SW 1271 (cell line): Measurements from ENCODE around the gene PAQR7.

Experiments used
- DNase-seq, 2 experiments: peaks; one replicate each; lab custom pipeline; 2025; lab: John Stamatoyannopoulos, UW

Gene PAQR7

DNA sequence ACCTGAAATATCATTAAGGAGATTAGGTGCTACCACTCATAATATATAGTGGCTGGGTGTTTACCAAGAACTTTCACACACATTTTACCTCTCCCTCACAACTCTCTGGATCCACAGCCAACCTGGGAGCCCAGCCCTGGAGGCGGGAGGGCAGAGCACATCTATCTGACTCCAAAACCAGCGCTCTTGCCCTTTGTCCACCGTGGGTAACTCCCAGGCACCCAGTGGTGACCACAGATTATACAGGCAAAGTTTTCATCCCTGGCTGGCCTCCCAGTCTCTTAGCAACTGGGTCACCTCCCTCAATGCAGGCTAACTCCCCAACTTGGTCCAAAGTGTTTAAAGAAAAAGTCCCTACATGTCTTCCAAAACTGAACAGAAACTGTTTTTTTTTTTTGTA lies 2.4 kb downstream of the PAQR7 start:
- DNase-seq: no peak

DNA sequence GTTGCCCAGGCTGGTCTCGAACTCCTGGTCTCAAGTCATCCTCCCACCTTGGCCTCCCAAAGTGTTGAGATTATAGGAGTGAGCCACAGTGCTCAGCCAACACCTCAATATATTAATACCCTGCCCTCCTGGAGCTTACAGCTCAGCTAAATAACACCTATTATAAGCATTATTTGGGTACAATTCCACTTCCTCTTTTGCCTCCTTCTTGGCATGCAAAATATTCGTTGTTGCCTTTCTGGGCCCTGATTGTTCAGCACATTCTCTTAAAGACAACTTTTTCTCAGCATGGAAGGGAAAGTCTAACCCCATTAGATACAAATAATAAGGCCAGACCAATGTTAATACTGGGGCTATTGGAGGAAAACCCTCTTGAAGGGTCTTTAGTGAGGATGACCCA lies 2.8 kb downstream of the PAQR7 start:
- no peak for DNase-seq

DNA sequence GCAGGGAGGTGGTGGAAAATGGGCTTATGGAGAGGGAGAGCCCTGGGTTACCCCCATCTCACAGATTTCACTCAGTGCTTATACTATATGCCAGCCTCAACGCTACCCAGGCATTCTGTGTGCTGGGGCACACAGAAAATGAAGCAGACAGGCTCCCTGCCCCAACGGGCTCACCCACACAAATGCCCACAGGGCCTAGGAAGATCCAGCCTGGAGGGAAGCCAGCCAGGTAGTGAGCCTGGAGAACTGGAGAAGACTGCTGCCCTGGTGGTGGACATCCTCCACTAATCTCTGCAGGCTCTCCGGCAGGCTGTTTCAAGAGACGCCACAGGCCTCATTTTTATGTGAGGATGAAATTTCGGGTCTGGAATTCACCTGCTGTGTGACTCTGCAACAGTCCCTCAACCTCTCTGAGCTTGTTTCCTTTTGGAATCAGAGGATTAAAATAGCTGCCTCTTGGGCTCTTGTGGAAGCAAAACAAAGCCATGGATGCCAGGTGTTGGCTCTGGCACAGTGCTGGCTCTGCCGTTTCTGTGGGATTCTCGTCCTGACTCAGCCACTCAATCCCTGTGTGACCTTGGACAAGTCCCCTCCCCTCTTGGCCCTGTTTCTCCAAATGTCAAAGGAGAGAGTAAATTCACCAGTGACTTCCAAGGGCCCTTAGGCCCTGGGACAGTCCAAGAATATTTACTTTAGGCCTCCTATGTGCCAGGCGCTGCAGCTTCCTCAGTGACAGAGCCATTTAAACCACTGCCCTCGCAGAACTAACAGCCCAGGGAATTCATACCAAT lies 3.6 kb downstream of the PAQR7 start:
- no peak for DNase-seq

DNA sequence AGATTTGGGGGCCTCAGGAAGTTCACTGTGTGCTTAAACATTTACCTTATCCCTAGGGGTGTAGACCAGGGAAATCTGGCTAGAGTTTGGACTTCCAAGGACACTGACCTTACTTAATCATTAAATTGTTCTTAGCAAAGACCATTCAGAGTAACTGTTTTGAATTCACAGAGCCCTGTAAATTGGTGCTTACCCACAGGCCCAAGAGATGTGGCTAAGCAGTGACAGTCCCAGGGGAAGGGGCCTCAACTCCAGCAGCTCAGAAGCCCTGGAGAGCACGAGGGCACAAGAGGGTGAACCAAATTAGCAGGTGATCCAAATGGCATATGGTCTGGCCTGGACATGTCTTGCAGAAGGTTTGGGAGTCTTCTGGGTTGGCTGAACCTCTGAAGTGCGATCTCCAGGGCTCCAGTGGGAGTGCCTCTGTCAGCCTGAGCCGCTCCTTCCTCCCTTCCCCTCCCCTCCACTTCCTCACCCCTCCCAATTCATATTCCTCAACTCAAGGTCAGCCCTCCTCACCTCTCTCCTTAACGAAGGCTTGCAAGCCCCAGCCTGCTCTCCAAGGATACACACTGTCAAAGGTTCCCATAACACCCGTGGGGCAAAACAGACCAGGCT lies 4.3 kb downstream of the PAQR7 start:
- no peak for DNase-seq

DNA sequence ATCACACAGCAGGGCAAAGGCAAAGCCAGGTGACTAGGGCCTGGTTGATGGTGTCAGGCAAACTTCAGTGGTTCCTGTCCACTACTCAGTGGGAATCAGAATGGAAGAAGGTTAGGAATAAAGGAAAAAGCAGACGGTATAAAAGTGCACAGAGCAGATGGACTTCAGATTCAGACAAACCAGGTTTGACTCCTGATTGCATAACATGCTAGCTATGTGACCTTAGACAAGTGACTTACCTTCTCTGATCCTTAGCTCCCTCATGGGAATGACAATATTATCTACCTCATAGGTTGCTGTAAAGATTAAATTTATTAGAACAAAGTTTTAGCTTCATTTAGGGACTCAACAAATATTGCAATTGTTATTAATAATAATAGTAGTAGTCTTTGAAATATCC lies 4.9 kb downstream of the PAQR7 start:
- DNase-seq: no peak

DNA sequence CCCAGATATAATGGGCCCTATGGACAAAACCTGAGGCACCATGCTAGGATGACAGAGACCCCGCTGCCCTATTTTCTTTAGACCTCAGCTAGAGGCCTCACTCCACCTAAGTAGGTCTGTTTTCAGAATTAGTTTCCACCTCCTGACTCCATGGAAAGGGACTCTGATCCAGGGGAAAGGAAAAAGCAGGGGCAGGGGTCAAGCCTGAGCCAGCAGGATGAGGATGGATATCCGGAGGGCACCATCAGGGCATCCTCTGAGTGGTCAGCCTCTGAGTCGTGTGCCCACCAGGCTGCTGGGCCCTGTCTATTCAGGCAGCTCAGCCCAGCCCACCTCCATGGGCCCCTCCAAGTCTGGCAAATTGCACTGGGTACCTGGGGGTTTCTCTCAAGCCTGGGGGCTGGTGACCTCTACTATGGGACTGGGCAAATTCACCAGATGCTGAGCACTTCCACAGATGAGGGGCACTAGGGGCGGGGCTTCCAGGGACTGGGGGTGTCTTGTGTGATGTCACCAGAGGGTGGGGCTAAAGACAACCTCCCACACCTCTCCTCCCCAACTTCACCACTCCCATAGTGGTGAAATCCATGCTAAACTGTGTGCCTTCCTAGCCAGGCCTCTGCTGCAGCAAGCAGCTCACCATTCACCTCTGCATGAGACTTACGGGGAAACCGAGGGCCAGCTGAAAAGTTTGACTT lies 5.5 kb downstream of the PAQR7 start:
- DNase-seq: no peak

DNA sequence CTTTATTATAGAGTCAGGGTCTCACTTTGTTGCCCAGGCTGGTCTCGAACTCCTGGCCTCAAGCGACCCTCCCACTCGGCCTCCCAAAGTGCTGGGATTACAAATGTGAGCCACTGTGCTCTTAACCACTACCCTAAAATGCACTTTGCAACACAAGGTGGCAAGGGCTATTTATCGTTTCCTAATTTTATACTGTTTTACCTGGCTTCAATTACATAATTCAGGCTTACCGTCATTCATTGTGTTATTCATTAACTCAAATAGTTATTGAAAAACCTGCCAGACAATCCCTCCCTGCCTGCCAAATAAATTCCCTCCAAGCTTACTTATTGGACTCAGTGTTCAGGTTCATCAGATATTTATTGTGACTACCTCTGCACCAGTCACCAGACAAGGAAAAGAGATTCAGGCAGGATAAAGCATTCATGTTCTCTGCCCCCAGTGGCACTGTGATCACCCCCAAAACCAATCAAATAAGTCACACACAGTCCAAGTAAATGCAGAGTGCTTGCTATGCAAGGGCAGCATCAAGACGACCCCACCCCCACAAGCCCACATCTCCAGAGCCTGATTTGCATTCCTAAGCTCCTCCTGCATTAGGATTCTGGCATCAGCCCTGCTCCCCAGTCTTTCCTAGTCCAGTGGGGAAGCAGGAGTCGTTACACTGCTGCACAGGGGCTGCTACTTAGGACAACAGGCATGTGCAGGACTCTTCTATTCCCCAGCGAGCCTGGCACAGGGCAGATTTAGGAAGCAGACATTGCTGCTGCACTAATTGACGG lies 8.1 kb downstream of the PAQR7 start:
- no peak for DNase-seq

DNA sequence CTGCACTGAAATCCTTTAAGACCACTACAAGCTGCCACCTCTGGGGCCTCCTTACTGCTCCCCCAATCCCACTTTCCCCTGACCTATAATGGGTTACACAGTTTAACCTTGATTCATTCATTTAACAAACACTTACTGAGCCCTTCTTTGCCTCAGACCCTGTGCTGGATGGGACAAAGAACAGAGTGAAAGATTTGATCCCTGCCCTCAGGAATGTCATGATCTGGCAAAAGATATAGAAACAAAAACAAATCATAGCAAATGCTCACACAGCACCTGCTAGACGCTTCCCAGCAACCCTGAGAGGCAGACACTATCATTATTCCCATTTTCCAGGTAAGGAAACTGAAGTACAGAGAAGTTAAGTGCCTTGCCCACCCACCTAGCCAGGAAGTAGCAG lies 9.2 kb downstream of the PAQR7 start:
- no peak for DNase-seq

DNA sequence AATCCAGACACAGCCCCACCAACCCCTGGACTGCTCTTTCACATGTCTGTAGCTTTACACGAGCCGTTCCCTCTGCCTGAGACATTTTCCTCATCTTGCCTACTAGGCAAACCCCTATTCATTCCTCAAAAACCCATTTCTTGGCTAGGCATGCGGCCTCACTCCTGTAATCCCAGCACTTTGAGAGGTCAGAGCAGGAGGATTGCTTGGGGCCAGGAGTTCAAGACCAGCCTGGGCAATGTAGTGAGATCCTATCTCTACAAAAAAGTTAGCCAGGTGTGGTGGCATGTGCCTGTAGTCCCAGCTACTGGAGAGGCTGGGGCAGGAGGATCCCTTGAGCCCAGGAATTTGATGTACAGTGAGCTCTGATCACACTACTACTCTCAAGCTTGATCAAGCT lies 11.1 kb downstream of the PAQR7 start:
- no peak for DNase-seq

DNA sequence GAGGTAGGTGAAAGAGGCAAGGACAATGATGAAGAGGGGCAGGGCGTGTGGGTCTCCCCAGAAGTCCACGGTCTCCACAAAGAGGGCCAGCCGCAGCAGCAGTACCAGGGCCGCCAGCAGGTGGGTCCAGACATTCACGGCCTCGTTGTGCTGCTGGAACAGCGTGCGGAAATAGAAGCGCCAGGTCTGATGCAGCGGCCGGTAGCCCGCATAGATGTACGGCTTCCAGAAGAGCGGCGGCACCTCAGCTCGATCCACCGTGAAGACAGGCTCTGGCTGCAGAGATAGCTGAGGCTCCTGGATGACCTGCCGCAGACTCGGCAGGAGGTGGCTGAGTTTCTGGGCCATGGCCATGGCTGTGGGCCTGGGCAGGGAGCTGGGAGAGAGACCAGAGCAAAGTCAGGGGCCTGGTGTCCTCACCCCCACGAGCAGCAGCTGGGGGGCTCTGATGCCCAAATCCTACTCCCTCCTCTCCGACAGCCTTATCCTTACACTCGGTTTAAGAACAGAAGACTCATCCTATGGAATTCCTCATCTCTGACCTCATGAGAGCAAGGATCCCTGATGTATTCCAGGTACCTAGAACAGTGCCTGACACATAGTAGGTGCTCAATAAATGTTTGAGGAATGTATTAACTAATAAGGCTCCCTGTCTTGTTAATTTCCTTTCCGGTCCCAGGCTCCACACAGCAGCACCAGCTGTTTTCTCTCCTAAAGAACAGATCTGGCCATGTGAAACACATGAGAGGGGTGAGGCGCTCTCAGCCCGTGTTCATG lies 11.8 kb downstream of the PAQR7 start:
- no peak for DNase-seq

DNA sequence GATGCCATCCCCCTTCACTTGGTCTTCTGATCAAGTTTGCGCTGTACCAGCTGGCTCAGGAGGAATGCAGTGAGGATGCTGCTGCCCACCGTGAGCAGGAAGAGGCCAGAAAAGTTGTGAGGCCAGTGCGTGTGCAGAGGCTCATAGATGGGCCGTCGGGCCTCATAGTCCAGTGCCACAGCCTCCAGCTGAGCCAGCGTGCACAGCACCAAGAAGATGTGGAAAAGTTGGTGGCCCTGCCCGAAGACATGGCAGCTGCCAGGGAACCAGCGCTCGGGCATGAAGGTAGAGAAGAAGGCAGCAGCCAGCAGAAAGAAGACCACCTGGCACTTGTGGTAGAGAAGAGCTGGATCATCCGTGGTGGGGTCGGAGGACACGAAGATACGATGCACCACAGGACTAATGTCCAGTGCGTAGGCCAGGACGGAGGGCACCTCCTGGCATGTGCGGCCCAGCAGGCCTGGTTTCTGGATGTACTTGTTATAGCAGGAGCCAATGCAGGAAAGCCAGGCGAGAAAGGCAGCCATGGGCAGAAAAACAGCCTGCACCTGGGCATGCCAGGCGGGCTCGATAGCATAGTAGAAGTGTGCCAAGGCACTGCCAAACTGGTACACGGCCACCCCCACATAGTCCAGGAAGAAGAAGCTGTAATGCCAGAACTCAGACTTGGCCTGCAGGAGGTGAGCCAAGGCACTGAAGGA lies 12.6 kb downstream of the PAQR7 start:
- no peak for DNase-seq

DNA sequence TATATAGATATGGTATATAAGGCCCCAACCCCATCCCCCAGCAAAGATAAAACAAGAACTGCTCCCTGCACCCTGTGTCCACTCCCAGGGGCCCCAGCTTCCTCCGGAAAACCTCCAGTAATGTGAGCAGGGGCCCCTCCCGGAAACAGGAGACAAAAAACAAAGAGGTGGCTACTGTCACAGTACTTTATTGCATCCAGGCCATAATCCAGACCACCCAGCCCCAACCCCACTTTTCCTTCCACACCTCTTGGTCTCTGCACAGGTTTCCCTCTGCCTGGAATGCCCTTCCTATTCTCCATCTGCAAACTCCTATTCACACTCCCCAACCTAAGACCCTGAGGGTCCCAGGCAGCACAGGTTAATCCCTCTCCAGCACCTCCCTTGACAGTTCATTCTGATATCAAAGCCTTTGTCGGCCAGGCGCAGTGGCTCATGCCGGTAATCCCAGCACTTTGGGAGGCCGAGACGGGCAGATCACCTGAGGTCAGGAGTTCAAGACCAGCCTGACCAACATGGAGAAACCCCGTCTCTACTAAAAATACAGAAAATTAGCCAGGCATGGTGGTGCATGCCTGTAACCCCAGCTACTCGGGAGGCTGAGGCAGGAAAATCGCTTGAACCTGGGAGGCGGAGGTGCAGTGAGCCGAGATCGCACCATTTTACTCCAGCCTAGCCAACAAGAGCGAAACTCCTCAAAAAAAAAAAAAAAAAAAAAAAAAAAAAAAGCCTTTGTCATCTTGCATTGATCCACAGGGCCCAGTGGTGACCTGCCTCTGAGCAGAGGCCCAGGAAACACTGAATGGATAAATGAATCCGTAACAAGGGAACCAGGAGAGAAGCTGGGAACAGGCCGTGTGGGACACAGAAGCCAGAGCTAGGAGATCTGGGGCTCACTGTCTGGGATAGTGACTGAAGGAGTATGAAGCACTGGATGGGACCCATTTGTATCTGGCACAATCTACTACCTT lies 13.9 kb downstream of the PAQR7 start:
- DNase-seq: no peak

DNA sequence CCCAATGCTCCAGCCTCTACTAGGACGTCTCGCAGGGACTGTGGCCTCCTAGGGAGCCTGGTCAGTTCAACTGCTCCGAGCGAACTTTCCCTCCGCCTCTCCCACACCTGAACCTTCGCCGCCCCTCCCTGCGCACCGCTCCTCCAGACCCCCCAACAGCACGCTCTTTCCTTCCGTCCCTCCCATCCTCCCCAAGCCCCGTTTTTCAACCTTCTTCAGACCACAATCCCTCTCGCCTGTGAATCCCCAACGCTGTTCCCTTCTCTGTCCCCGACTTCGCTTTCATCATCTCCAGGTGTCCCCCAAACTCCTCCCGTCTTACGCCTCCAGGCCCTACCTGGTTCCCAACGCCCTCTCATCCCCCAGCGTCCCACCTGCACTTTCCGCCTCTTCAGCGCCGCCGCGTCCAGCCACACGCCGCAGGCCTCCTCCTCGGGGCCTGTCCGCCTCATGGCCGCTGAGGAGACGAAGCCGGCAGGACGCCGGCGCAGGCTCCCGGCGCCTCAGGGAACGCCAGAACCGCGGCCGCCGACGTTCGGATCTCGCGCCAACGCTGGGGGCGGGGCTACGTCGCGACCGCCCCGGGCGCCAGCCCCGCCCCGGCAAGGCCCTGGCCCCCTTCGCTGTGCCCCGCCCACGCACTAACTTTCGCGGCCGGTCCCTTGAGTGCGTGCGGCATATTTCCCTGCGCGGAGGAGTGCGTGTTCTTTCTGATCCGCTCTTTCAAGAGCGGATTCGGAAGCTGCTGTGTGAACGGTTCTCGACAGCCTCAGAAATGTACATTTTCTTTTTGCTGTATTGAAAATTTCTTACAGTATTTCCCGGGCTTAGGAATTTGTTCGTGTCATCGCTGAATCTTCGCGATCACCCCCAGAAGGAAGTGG lies 16.4 kb downstream of the PAQR7 start, which contains the start of gene AUNIP:
Gene AUNIP (minus strand): TSS at position 552 of the 884 bp plus-strand sequence. CDS start 100 bp downstream, at position 452.
- peak; percentile 51 to 83 for DNase-seq

DNA sequence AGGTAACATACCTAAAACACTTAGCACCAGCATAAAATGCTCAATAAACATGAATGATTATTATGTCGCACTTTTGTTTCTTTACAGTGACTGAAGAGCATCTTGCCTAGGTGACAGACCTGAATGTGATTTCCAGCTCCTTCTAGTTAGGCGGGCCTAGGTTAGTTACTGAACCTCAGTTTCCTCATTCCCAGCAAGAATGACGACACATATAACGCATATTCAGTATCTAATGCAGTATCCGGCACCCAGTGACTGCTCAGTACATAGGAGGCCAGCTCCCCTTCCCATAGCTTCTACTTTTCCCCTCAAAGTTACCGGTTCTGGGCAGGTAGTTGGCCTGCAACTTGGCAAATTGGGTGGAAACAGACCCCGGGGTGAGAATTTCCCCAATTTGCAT lies 17.0 kb downstream of the PAQR7 start:
- DNase-seq: no peak

DNA sequence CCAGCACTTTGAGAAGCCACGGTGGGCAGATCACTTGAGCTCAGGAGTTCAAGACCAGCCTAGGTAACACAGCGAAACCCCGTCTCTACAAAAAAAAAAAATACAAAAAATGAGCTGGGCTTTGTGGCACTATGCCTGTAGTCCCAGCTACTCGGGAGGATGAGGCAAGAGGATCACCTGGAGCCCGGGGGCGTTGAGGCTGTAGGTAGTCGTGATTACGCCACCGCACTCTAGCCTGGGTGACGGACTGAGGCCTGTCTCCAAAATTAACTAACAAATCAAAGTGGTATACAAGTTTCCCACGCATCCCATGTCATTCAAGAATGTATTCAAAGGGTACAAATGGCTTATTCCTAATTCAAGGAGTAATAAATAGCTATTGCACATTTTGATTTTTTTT lies 18.7 kb downstream of the PAQR7 start:
- no peak for DNase-seq

DNA sequence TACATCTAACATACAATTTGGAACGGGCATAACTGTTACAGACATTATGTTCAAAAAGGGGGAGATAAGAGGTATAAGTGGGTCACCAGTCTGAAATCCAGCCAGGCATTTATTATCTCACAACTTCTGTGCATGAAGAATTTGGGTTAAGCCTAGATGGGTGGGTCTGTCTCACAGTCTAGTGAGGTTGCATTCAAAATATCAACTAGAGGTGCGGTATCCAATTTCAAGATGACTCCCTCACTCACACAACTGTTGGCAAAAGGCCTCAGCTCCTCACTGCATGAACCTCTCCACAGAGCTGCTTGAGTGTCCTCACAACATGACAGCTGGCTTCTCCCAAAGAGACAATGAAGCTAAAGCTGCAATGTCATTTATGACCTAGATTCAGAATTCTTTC lies 21.0 kb downstream of the PAQR7 start:
- no peak for DNase-seq

DNA sequence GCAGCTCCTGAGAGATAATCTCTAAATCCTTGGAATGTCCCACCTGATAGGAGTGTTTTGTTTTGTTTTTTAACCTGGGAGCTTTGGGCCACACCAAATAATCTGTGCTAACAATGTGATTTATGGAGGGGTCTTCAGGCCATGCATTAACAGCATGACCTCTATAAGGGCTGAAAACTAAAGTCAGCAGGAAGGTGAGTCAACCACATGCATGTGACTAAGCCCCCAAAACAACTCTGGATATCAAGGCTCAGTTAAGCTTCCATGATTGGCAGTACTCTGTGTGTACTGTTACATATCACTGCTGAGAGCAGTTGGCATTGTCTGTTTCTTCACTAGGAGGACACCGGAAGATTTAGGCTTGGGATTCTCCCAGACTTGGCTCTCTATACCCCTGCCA lies 27.0 kb downstream of the PAQR7 start:
- no peak for DNase-seq

DNA sequence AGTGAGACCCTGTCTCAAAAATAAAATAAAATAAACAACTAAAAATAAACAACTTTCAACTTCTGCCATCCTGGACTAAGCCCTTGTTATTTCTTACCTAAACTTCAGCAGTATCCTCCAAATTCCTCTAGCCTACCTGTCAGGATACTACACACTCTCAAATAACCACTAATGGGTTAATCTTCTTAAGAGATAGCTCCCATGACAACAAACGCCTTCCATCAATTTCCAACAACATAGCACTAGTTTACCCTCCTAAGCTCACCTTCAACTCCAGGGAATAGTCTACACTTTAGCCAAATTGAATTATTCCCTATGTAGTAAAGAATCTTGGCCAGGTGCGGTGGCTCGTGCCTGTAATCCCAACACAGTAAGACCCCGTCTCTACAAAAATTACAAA lies 27.6 kb downstream of the PAQR7 start:
- no peak for DNase-seq

DNA sequence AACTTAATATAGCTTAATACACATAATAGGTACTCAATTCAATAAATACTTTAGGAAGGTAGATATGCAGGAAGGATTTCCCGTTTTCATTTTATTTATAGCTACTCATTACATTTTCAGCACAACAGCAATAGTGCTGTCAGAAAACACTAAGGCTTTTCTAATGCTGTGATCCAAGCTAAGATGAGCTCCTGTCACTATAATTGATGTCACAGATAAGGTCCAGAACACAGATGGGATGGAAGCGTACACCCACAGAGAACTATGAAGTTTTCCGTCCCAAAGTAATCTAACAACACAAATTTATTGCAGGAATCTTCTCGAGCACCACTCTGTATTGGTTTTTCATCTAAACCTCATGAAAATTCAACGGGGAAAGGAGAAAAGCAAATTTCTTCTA lies 29.8 kb downstream of the PAQR7 start:
- DNase-seq: no peak
